GM21515 (cell line): Measurements from ENCODE around the gene CAVIN3.
"Not testable (repeated sequence)": the region's sequence is repeated elsewhere in the genome, so short reads cannot be mapped to it uniquely, and the experiment has no call there.

Experiments
- ATAC-seq: cut with Tn5 transposase; IDR thresholded peaks from one replicate; pipeline ENCODE4 v1.9.1; 2021; ENCODE audit not compliant: unreplicated experiment

Gene CAVIN3

GRCh38 chr11:6326303-6326702 is 6.0 kb upstream of the CAVIN3 start:
- ATAC-seq: no peak

GRCh38 chr11:6323291-6323905 is 3.1 kb upstream of the CAVIN3 start:
- ATAC-seq: no peak

- no peak for ATAC-seq
Observed at GRCh38 chr11:6321961-6322362, 1.7 kb upstream of the CAVIN3 start.

- no peak for ATAC-seq
Observed at GRCh38 chr11:6321356-6321755, 1.1 kb upstream of the CAVIN3 start.

- peak; percentile 42 for ATAC-seq
Observed at GRCh38 chr11:6319704-6320410, 444 bp downstream of the CAVIN3 start.

GRCh38 chr11:6319001-6319703 is 1.1 kb downstream of the CAVIN3 start:
- no peak for ATAC-seq

GRCh38 chr11:6318204-6318603 is 2.1 kb downstream of the CAVIN3 start:
- no peak for ATAC-seq

- ATAC-seq: peak; percentile 74
Observed at GRCh38 chr11:6315811-6316425, 4.4 kb downstream of the CAVIN3 start.

GRCh38 chr11:6312106-6312505 is 8.2 kb downstream of the CAVIN3 start:
- no peak for ATAC-seq

GRCh38 chr11:6307876-6308275 is 12.4 kb downstream of the CAVIN3 start:
- ATAC-seq: no peak

- no peak for ATAC-seq
Observed at GRCh38 chr11:6305297-6305696, 15.0 kb downstream of the CAVIN3 start.

GRCh38 chr11:6303661-6304060 is 16.6 kb downstream of the CAVIN3 start:
- no peak for ATAC-seq

GRCh38 chr11:6301096-6301495 is 19.2 kb downstream of the CAVIN3 start:
- no peak for ATAC-seq

GRCh38 chr11:6300325-6300724 is 20.0 kb downstream of the CAVIN3 start:
- no peak for ATAC-seq

GRCh38 chr11:6298605-6299004 is 21.7 kb downstream of the CAVIN3 start:
- peak; percentile 75 for ATAC-seq

- no peak for ATAC-seq
Observed at GRCh38 chr11:6297831-6298230, 22.5 kb downstream of the CAVIN3 start.

- ATAC-seq: no peak
Observed at GRCh38 chr11:6285019-6285418, 35.3 kb downstream of the CAVIN3 start.

- ATAC-seq: no peak
Observed at GRCh38 chr11:6284250-6284649, 36.1 kb downstream of the CAVIN3 start.

GRCh38 chr11:6283453-6284023 is 36.8 kb downstream of the CAVIN3 start:
- no peak for ATAC-seq

- not testable (repeated sequence) for ATAC-seq
Observed at GRCh38 chr11:6280809-6281208, 39.5 kb downstream of the CAVIN3 start.

- ATAC-seq: no peak
Observed at GRCh38 chr11:6273188-6273587, 47.1 kb downstream of the CAVIN3 start.
